Thyroid gland (tissue), 4 donors: ENCODE data around the gene NFU1.

Experiments
- CTCF ChIP-seq, 6 experiments: fragments of 200-600 bp in 3 of 6; fragments of 450-650 bp in 3 of 6; sonication (generic) in 3 of 6; IDR thresholded peaks; one replicate each; pipeline ENCODE4 v1.5.1; 2016 to 2019; ENCODE audit warnings: antibody characterized with exemption in 6 of 6, mild to moderate bottlenecking in 2 of 6, inconsistent platforms in 1 of 6, moderate library complexity in 1 of 6
- POLR2A ChIP-seq, 2 donors: fragments of 450-650 bp; IDR thresholded peaks; one replicate each; pipeline ENCODE4 v1.6.1; 2017; ENCODE audit warnings: antibody characterized with exemption in 2 of 2, mild to moderate bottlenecking in 2 of 2, moderate library complexity in 1 of 2

- TF ChIP-seq CTCF (IDR thresholded peaks at IDR 0.05) (no peak), POLR2A (IDR thresholded peaks at IDR 0.05) (no peak)
Measured at GRCh38 chr2:69454976-69455375, 17.7 kb upstream of the NFU1 start.
